MM.1S (cell line): ENCODE data around the gene EHF.

Experiments used
- DNase-seq: peaks from one replicate; pipeline ENCODE4 v3.0.0-alpha.2; 2015
- H2AFZ ChIP-seq: fragments of 300-600 bp; sonication (generic); 2 replicates; pipeline ENCODE4 v1.6.0; 2016; ENCODE audit warnings: antibody characterized with exemption, low read length
- H3F3A ChIP-seq: fragments of 300-600 bp; sonication (generic); 2 replicates; pipeline ENCODE4 v1.6.1; 2016; ENCODE audit warnings: mild to moderate bottlenecking, antibody characterized with exemption, low read length, moderate library complexity, mixed read lengths; ENCODE audit not compliant: insufficient read depth
- H3K27ac ChIP-seq: fragments of 300-600 bp; sonication (generic); 2 replicates; pipeline ENCODE4 v1.5.1; 2016; ENCODE audit warnings: mild to moderate bottlenecking, low read length
- H3K27me3 ChIP-seq: fragments of 300-600 bp; sonication (generic); replicated peaks from 2 replicates; pipeline ENCODE4 v1.6.0; 2016; ENCODE audit warnings: low read length; ENCODE audit not compliant: insufficient read depth
- H3K36me3 ChIP-seq: fragments of 300-600 bp; sonication (generic); replicated peaks from 2 replicates; pipeline ENCODE4 v1.6.1; 2016; ENCODE audit warnings: mild to moderate bottlenecking, low read length, mixed read lengths; ENCODE audit not compliant: insufficient read depth
- H3K4me1 ChIP-seq: fragments of 300-600 bp; sonication (generic); 2 replicates; pipeline ENCODE4 v1.6.1; 2016; ENCODE audit warnings: low read length, mixed read lengths
- H3K4me2 ChIP-seq: fragments of 300-600 bp; sonication (generic); 2 replicates; pipeline ENCODE4 v1.6.0; 2016; ENCODE audit warnings: low read depth, low read length
- H3K4me3 ChIP-seq: fragments of 300-600 bp; sonication (generic); 2 replicates; pipeline ENCODE4 v1.5.1; 2016; ENCODE audit warnings: low read length, mixed read lengths
- H3K79me2 ChIP-seq: fragments of 300-600 bp; sonication (generic); 2 replicates; pipeline ENCODE4 v1.6.1; 2016; ENCODE audit warnings: mixed run types, low read length, mixed read lengths
- H3K9ac ChIP-seq: fragments of 300-600 bp; sonication (generic); 2 replicates; pipeline ENCODE4 v1.6.1; 2016; ENCODE audit warnings: low read length, mixed read lengths
- H3K9me2 ChIP-seq: fragments of 300-600 bp; sonication (generic); replicated peaks from 2 replicates; pipeline ENCODE4 v1.6.1; 2016; ENCODE audit warnings: mild to moderate bottlenecking, low read length, mixed read lengths; ENCODE audit not compliant: insufficient read depth
- H3K9me3 ChIP-seq: fragments of 300-600 bp; sonication (generic); replicated peaks from 2 replicates; pipeline ENCODE4 v1.6.1; 2016; ENCODE audit warnings: mild to moderate bottlenecking, low read length, mixed read lengths; ENCODE audit not compliant: insufficient read depth
- H4K20me1 ChIP-seq: fragments of 300-600 bp; sonication (generic); 2 replicates; pipeline ENCODE4 v1.6.1; 2016; ENCODE audit warnings: mild to moderate bottlenecking, low read length, moderate library complexity, mixed read lengths; ENCODE audit not compliant: insufficient read depth
- EZH2 ChIP-seq: fragments of 300-600 bp; sonication (generic); optimal IDR thresholded peaks from 2 replicates; pipeline ENCODE3; 2017; ENCODE audit warnings: low read depth, mild to moderate bottlenecking, antibody characterized with exemption, low read length, mixed read lengths
- EZH2phosphoT487 ChIP-seq: fragments of 300-600 bp; sonication (generic); IDR thresholded peaks from 2 replicates; pipeline ENCODE4 v1.6.1; 2018; ENCODE audit warnings: antibody characterized with exemption, low read length
- TF ChIP-seq, protein P1 (sequence below): fragments of 300-600 bp; sonication (generic); IDR thresholded peaks from 2 replicates; pipeline ENCODE4 v1.5.1; 2016; ENCODE audit warnings: antibody characterized with exemption, low read length, mixed read lengths

Gene EHF

DNA sequence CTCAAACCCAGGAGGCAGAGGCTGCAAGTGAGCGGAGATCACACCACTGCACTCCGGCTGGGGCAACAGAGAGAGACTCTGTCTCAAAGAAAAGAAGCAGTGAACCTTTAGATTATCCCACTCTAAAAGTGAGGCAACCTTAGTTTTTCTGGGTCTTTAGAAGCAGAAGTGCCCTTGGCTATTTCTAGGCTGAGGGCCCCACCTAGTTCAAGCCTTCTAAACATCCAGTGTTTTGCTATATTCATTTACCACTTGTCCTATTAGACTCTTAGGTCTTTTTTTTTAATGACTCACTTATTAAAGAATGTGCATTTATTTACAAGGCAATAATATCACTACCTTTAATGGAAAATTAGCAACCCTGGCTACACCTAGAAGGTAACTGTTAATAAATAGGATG, 16.7 kb upstream of the EHF start:
- no peaks in the 10 kb centered on the region for H3K36me3 ChIP-seq
- H3K4me1 ChIP-seq, result peaks cover 13% of the 10 kb centered on the region
- H3K27ac ChIP-seq, result no peak overlapping the region
- H3K4me3 ChIP-seq, result no peak overlapping the region
- H3K79me2 ChIP-seq, result no peaks in the 10 kb centered on the region
- H2AFZ ChIP-seq, result no peak overlapping the region
- no peaks in the 10 kb centered on the region for H4K20me1 ChIP-seq
- no peaks in the 10 kb centered on the region for H3K9me2 ChIP-seq
- no peaks in the 10 kb centered on the region for H3F3A ChIP-seq
- H3K4me2 ChIP-seq, result no peak overlapping the region
- DNase-seq, result no peak
- no peaks in the 10 kb centered on the region for H3K27me3 ChIP-seq
- H3K9ac ChIP-seq, result no peak overlapping the region
- no peaks in the 10 kb centered on the region for H3K9me3 ChIP-seq
- TF ChIP-seq, protein P1, sequence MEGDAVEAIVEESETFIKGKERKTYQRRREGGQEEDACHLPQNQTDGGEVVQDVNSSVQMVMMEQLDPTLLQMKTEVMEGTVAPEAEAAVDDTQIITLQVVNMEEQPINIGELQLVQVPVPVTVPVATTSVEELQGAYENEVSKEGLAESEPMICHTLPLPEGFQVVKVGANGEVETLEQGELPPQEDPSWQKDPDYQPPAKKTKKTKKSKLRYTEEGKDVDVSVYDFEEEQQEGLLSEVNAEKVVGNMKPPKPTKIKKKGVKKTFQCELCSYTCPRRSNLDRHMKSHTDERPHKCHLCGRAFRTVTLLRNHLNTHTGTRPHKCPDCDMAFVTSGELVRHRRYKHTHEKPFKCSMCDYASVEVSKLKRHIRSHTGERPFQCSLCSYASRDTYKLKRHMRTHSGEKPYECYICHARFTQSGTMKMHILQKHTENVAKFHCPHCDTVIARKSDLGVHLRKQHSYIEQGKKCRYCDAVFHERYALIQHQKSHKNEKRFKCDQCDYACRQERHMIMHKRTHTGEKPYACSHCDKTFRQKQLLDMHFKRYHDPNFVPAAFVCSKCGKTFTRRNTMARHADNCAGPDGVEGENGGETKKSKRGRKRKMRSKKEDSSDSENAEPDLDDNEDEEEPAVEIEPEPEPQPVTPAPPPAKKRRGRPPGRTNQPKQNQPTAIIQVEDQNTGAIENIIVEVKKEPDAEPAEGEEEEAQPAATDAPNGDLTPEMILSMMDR, result no peak
- TF ChIP-seq EZH2phosphoT487 (no peak), EZH2 (no peak)

GRCh38 chr11:34604911-34605310, 16.0 kb upstream of the EHF start:
- DNase-seq, result no peak
- Histone ChIP-seq H3K9ac (no peak overlapping the region), H3F3A (no peaks in the 10 kb centered on the region), H3K36me3 (no peaks in the 10 kb centered on the region), H3K4me3 (no peak overlapping the region), H4K20me1 (no peaks in the 10 kb centered on the region), H3K4me2 (no peak overlapping the region), H2AFZ (no peak overlapping the region), H3K9me2 (no peaks in the 10 kb centered on the region), H3K79me2 (no peaks in the 10 kb centered on the region), H3K27ac (no peak overlapping the region), H3K4me1 (peaks cover 5% of the 10 kb centered on the region; the same call in 1 of the 2 replicates), H3K27me3 (no peaks in the 10 kb centered on the region), H3K9me3 (no peaks in the 10 kb centered on the region)
- TF ChIP-seq, protein P1, result no peak
- TF ChIP-seq EZH2 (no peak), EZH2phosphoT487 (no peak)

GRCh38 chr11:34605481-34606325, 15.2 kb upstream of the EHF start:
- no peaks in the 10 kb centered on the region for H3K36me3 ChIP-seq
- H3K4me3 ChIP-seq, result no peak overlapping the region
- H3K4me1 ChIP-seq, result no peaks in the 10 kb centered on the region; the same call in 1 of the 2 replicates
- H3F3A ChIP-seq, result no peaks in the 10 kb centered on the region
- H3K79me2 ChIP-seq, result no peaks in the 10 kb centered on the region
- no peaks in the 10 kb centered on the region for H3K9me3 ChIP-seq
- H3K27me3 ChIP-seq, result no peaks in the 10 kb centered on the region
- no peaks in the 10 kb centered on the region for H3K9me2 ChIP-seq
- H2AFZ ChIP-seq, result no peak overlapping the region
- H3K27ac ChIP-seq, result no peak overlapping the region
- no peak overlapping the region for H3K4me2 ChIP-seq
- H4K20me1 ChIP-seq, result no peaks in the 10 kb centered on the region
- no peak overlapping the region for H3K9ac ChIP-seq
- DNase-seq, result no peak
- TF ChIP-seq EZH2, result no peak
